Measurements from ENCODE around the gene AEN.

AEN gene

DNA sequence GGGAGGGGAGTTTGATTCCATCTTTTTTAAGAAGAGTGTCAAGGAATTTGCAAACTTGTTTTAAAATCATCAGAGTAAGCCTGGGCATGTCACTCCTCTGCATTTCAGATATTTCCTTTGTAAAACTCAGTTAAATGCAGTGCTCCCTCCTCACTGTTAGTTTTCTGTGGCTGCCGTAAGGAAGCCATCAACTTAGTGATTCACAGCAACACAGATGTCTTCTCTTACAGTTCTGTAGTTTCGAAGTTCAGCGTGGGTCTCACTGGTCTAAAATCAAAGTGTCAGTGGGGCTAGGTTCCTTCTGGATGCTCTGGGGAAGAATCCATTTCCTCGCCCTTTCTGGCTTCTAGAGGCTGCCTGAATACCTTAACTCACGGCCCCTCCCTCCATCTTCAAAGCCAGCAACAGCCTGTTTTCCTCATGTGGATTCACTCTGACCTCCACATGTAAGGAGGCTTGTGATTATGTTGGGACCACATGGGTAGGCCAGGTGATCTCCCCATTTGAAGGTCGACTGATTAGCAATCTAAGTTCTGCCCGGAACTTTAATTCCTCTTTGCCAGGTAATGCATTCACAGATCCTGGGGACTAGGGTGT is 30.1 kb downstream of the AEN start:
- DNase-seq: no peak

DNA sequence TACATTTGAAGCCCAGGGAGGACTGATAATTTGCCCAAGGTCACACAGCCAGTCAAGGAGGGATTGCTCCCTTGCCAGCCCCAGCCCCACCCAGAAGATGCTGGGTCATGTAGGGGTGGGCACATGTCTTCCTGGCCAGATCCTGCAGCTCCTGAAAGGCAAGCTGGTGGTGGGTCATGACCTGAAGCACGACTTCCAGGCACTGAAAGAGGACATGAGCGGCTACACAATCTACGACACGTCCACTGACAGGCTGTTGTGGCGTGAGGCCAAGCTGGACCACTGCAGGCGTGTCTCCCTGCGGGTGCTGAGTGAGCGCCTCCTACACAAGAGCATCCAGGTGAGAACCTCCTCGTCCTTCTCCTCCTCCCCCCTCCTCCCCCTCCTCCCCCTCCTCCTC is 30.8 kb downstream of the AEN start:
- DNase-seq: no peak

DNA sequence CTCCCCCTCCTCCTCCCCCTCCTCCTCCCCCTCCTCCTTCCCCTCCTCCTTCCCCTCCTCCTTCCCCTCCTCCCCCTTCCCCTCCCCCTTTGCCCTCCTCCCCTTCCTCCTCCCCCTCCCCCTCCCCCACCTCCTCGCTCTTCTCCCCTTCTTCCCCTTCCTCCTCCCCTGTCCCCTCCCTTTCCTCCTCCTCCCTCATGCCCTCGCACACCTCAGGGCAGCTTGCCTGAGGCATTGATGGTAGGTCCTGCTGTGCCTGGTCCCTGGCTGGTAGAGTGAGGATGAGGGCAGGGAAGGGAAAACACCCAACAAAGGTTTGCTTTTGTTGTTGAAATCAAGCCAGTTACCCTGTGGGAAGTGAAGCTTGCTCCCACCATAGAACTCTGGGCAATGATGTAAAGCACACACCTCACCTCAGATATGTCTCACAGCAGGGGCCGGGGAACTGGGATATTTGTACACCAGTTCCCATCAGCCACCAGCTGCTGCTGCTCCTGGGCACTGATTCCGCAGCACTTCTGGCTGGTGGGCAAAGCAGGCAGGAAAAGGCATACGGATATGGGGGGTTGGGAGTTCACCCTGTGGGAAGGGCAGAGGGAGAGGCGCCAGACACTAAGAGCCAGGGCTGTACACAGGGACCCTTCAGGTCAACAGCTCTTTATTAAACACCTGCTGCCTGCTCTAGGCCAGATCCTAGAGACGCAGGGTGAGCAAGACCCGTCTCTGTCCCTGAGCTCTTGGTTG is 31.5 kb downstream of the AEN start:
- no peak for DNase-seq

DNA sequence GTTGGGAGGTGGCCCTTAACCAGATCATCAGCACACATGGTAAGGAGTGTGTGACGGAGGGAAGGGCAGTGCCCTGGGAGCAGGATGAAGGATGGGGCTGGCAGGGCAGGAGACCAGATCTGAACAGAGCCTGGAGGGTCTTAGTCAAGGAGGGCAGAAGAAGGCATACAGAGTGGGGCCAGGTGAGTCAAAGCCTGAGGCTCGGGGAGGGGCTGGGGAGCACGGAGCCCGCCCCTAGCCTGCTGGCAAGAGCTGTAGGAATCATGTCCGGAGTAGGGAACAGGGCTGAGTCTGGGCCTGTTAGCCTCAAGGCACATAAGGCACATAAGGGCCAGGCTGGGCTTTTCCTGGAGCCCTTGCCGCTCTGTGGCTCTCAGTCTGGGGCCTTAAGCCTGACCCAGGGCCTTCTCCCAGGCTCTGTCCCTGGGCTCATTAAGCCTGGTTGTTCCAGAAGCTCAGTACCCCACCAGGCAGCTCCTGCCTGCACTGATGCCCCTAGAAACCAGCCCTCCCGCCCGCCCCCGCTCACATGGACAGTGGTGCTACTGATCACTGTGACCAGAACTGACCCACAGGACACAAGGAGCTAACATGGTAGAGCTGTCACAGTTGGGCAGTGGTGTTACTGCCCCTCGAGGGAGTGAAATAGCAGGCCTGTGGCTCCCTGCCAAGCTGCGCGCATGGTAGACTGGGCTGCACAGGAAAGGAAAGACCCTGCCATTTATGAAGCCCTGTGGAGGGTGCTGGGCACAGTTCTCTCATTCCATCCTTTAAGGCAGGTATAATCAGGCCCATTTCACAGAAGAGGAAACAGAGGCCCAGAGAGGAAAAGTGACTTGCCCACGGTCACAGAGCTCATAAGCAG is 32.3 kb downstream of the AEN start:
- no peak for DNase-seq

DNA sequence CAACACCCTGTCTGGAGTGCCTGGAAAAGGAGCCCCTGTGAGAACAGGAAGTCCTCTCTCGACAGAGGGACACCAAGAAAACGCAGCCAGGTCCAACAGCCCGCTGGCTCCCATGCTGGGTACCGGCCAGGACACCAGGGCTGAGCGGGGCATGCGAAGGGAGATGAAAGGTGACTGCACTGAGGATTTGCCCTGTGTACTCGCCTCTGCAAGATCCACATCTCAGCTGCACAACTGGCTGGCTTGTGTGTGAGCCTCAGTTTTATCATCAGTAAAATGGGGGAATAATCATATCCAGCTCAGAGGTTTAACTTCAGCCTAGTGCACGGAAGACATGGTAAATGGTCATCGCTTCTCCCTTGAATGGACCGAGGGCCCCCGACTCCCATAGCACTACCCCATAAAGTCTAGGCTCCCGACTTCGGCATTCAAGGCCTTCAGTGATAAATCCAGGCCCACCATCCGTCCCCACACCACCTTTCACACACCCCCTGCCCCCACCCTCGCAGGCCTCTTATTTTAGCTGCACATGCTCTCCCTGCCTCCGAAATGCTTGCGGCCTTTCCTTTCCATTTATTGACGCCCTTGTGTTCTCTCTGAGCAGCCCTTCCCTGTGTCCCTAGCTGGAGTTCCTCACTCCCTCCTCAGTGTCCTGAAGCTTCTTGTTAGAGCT is 33.4 kb downstream of the AEN start:
- no peak for DNase-seq

DNA sequence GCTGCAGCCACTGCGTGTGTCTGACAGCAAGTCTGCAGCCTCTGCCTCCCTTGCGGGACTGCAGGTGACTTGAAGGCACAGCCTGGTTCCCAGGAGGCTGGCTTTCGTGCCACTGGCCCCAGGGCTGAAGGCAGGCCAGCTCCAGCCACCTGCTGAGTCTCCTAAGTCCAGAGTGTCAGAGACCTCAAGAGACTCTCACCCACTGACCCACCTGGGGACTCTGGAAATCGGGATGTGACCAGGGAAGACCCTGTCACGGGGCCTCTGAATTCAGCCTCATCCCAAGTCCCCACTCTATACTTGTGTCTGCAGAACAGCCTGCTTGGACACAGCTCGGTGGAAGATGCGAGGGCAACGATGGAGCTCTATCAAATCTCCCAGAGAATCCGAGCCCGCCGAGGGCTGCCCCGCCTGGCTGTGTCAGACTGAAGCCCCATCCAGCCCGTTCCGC is 34.0 kb downstream of the AEN start:
- DNase-seq: no peak

DNA sequence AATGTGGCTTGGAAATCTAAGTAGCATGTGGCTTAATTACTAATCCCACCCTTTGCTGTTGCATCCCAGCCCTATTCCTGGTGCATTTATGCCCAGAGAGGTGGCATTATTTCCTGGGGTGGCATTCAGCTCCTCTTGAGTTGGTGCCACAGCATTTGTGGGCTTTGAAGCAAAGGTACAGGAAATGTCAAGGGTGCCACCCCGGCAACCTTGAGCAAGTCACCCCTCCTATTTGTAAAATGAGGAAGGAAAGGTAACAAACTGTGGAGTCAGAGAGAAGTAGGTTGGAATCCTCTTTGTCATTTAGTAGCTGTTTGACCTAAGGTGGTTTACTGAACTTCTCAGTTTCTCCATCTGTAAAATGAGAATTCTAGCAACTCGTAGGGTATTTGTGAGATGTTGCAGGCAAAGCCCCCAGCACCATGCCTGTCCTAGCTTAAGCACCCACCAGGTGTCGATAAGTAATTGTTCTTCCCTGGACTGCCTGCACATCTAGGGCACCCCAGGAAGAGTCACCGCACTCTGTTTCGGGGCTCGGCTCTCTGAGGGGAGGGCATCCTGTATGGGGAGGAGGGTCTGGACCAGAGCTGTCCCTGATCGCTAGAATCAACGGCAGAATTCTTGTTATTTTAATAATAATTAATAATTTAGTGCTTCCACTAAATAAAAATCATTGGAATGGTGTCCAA is 34.8 kb downstream of the AEN start:
- DNase-seq: no peak

DNA sequence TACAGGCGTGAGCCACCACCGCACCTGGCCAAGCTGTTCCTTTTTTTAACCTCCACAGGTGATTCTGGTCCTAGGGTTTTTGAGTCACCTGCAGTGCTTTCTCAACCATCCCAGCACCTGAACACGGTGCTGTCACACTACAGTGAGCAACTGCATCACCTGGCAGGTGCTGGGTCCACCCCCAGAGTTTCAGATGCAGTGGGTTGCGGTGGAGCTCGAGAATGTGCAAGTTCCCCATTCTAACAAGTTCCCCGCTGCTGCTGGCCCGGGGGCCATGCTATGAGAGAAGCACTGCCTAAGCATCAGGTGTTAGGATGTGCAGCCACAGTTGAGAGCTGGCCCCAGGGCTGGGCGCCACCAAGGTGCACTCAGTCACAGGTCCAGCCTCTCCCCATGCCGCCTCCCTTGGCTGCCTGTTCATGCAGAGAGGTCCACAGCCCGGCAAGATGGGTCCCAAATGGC is 35.7 kb downstream of the AEN start:
- DNase-seq: no peak

DNA sequence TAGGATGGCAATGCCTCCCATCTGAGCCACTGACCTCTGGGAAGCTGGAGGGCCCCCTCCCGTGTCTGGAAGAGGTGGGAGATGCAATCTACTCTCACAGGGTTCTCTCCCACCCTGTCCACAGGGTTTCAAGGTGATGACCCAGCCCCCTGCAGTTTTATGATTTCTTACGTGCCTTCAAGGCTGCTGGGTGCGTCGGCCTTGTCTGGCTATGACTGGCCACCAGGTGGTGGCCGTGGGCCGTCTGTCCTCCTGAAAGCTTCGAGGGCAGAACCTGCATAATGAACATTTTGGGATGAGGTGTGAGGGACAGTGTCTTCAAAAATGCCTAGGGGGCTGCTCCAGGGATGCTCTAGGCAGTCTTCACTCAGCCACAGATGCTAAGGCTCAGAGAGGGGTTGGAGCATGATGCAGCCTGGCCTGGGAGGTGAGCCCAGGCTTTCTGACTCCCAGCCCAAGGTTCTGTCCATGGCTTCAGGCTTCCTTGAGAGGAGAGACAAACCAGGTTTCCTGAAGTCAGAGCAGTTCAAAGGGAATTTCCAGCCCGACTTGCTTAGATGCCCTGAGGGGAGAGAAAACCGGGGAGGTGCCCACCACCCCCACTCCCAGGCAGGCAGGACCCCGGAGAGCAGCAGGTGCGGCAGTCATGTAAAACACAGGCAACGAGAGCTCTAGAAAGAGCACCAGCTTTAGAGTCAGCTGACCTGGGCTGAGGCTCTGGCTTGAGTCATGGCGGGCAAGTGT is 36.4 kb downstream of the AEN start:
- no peak for DNase-seq

DNA sequence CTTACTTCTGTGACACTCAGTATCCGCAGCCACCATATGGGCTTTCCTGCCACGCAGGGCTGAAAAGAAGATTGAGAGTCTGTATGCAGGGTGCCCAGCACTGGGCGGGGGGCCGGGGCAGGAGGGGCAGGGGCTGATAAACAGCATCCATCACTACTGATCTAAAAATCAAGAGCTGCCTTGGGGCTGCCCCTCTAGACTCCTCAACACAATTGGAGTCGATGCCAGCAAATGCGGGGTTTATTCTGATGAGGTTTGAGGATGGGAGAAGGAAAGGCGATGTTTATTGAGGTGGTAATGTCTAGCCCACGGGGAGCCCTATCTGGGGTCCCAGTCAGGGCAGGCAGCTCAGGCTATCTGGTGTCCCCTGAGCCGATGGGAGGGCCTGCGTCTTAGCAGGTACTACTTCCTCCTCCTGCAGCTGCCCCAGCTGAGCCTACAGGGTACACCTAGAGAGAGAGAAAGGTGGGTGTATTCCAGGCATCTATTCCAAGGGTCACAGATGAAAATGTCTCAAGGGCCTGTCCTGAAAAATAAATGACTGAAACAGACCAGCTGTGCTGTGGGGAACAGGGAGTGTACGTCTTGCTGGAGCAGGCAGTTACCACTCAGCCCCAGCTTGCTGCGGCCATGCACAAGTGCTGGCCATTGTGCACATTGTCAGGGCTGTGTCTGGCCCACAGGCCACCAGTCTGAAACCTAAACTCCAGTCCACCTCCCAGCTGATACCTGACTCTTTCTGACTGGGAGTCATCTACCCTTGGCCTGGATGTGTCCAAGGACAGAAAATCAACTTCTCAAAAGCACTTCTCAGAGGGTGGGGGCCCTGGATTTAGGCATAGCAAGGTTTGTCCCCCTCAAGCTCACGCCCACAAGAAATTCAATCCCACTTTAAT is 37.2 kb downstream of the AEN start:
- no peak for DNase-seq

DNA sequence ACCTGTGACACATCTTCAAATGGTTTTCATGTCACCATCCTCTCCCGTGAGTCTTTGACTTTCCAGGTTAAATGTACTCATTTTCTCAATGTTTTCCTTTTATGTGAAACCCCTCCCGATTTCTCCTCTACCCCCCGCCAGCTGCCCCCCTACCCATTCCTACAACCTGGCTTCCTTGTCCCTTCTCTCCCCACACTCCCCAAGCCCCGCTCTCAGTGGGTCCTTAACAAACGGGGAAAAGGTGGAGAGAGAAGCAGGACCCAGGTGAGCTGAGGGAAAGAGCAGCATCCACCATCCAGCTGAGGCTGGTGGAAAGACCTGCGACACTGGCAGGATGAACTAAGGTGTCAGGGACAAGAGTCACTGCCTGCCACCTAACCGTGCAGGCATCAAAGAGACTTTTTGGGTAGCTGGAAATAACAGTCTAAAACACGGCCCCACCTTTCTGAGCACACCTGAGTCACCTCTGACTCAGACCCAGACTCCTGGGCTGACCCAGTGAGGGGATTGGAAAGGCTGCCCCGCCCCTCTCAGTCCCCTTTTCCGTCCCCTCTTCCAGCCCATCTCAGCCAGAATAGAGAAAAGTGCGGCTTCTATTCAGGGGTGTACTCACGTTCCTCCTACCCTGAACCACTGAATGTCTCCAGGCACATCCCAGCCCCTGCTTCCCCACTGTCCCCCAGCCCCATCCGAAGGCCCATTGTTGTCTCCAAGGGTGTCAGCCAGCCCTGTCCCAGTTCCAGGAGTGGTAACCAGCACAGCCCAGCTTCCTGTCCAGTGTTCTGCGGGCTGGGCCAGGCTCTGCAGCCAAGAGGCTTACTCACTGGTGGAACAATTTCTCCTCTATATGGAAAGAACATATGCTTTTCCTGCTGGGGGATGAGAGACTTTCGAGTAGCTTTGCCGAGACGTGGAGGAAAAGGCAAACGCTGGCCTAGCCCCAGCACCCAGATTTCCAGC is 38.1 kb downstream of the AEN start:
- DNase-seq: no peak

DNA sequence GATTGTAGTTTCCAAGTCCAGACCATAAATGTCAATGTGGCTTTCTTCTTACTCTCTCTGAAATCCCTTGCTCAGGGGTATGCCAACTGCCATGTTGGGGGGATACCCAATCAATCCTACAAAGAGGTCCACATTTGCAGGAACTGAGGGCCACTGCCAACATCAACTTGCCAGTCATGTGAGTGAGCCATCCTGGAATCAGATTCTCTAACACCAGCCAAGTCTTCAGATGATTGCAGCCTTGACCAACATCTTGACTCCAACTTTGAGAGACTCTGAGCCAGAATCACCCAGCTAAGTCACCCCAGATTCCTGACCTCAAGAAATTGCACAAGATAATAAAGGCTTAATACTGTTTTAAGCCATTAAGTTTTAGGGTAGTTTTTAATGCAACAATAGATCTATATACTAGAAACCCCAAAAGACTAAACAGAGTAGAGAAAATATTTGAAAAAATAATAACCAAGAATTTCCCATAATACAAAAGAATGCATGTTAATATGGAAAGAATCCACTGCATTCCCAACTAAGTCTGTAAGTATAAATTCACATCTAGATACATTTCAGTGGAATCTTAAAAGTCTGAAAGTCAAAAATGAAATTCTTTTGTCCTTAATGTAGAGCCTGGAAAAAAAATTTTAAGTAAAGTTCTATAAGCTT is 40.0 kb downstream of the AEN start:
- no peak for DNase-seq

DNA sequence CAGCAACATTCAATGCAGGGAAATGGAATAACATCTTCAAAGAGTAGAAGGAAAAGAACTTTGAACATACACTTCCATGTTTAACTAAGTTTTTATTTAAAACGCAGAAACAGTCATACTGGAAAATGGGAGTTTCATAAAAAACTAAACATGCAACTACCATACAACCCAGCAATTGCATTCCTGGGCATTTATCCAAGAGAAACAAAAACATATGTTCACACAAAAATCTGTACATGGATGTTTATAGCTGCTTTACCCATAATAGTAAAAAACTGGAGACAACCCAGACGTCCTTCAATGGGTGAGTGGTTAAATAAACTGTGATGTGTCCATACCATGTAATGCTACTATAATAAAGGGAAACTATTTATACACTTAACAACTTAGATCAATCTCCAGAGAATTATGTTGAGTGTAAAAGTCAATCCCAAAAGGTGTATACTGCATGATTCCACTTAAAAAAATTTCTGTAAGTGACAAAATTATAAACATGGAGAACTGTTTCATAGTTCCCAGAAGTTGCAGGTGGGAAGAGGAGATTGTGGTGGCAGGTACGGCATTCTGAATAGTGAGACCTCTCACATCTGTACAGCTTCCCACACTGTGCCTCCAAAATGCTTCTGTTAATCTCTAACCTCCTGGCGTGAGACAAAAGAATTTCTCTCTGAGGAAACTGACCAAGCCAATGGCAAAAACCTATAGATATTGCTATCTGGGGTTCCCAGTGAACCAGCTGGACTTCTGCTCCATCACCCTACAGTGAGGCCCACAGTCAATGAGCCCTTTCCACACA is 40.8 kb downstream of the AEN start:
- DNase-seq: no peak

DNA sequence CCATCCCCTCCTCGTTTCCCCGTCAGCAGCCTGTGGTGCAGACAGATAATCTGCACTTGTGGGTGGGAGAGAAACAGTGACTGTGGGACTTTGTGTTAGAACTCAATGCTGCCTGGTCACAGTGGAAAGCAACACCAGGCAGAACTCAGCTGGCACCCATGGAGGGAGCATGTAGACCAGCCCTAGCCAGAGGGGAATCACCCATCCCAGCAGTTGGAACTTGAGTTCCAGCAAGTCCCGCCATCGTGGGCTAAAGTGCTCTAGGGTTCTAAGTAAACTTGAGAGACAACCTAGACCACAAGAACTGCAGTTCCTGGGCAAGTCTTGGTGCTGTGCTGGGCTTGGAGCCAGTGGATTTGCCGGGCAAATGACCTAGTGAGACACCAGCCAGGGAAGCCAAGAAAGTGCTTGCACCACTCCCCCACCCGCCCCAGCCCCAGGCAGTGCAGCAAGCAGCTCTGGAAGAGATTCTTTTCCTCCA is 42.0 kb downstream of the AEN start:
- DNase-seq: no peak

DNA sequence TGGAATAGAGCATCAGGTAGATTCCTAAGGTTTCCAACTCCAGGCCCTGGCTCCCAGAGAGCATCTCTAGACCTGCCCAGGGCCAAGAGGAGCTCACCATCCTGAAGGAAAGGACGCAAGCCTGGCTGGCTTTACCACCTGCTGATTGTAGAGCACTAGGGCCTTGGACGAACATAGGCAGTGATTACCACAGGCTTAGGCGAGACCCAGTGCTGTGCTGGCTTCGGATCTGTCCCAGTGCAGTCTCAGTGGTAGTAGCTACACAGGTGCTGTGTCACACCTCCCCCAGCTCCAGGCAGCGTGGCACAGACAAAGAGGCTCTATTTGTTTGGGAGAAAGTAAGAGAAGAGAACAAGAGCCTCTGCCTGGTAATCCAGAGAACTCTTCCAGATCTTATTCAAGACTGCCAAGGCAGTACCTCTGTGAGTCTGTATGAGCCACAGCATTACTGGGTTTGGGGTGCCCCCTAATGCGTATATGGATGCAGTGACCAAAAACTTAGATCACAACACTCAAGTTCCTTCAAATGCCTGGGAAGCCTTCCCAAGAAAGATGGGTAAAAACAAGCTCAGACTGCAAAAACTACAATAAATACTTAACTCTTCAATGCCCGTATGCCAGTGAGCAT is 43.1 kb downstream of the AEN start:
- DNase-seq: peak; percentile 39

DNA sequence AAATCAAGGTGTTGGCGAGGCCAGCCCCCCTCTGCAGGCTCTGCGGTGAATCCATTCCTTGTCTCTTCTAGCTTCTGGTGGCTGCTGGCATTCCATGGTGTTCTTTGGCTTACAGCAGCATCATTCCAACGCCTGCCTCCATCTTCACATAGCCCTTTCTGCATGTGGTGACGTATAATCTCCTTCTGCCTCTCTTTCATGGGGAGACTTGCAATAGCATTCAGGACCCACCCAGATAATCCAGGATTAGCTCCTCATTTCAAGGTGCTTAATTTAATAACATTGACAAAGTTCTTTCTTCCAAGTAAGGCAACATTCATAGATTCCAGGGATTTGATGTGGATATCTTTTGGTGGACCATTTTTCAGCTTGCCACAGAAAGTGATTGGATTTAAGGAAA is 53.5 kb downstream of the AEN start:
- DNase-seq: no peak

DNA sequence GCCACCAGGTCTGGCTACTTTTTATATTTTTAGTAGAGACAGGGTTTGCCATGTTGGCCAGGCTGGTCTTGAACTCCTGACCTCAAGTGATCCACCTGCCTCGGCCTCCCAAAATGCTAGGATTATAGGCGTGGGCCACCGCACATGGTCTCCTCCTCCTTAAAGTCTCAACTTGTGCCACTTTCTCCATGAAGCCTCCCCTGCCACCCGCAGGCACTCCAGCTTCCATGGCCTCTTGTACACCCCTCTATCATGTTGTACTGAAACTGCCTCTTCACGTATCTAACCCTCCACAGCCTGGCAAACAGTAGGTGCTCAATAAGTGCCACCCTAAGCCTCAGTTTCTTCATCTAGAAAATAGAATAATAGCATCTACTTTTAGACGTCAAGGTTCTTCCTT is 57.6 kb downstream of the AEN start:
- no peak for DNase-seq

All from effector CD8-positive, alpha-beta T cell (primary cell).